ENCODE results near the gene TUBA1A.
"Not testable (repeated sequence)": the region's sequence is repeated elsewhere in the genome, so short reads cannot be mapped to it uniquely, and the experiment has no call there.

The TUBA1A gene

GRCh38 chr12:49146406-49146805, 42.5 kb downstream of the TUBA1A start:
- DNase-seq (ENCODE audit: low read depth), result no peak

DNA sequence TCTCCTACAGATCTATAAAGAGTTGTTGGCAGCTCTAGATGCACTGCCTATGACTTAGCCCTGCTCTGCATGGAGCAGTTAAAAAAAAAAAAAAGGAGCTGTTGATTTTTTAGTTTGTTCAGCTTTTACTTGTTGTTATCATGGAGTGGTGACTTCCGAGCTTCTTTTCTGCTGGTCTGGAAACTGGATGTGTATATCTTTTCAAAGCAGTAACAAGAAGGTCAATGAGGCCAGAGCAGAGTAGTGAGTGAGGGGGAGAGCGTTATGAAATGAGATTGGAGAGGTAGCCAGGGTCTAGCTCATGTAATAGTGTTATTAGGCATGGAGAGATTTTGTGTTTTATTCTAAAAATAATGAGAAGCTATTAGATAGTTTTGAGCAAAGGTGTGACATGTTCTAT, 44.5 kb downstream of the TUBA1A start:
- no peak for DNase-seq (ENCODE audit: low read depth)

GRCh38 chr12:49138999-49139398, 49.9 kb downstream of the TUBA1A start:
- no peak for DNase-seq (ENCODE audit: low read depth)

GRCh38 chr12:49138587-49138986, 50.3 kb downstream of the TUBA1A start:
- no peak for DNase-seq (ENCODE audit: low read depth)

GRCh38 chr12:49137476-49137875, 51.4 kb downstream of the TUBA1A start:
- DNase-seq (ENCODE audit: low read depth), result no peak

GRCh38 chr12:49136997-49137396, 51.9 kb downstream of the TUBA1A start:
- not testable (repeated sequence) for DNase-seq (ENCODE audit: low read depth)
